ENCODE measurements around the gene CIC. TPM values are rescaled to one million over a fixed set of nuclear protein-coding genes. Genes with fewer than 3 reads are reported as not detected.

CIC gene
- total RNA-seq, 1 experiment from 2014 or later = 54.0 TPM

- Mint-ChIP-seq H3K27ac (peak overlapping the region in 2 of 3 experiments; percentile 57 to 91; a peak in 2 of 7 replicates), H3K36me3 (ENCODE audit: insufficient read depth in 1 of 3, low read depth in 3 of 3) (peaks cover 13 to 71% (median 56%) of the 10 kb centered on the region in 3 experiments; a peak in 6 of 7 replicates)
Measured at GRCh38 chr19:42292963-42293362, 23.9 kb downstream of the CIC start.

More at GRCh38 chr19:42292963-42293362, 23.9 kb downstream of the CIC start:
- H3K4ac ChIP-seq (ENCODE audit: low read depth, low read length) = no peak overlapping the region
- no peak overlapping the region for H3K23ac ChIP-seq (ENCODE audit: insufficient read length, low read depth, low read length)
- no peak overlapping the region for H3K9ac ChIP-seq (ENCODE audit: extremely low read depth, insufficient read length, low read length)
- no peaks in the 10 kb centered on the region for H3K79me2 ChIP-seq (ENCODE audit: insufficient read depth, low read length)
- TF ChIP-seq, protein P1, sequence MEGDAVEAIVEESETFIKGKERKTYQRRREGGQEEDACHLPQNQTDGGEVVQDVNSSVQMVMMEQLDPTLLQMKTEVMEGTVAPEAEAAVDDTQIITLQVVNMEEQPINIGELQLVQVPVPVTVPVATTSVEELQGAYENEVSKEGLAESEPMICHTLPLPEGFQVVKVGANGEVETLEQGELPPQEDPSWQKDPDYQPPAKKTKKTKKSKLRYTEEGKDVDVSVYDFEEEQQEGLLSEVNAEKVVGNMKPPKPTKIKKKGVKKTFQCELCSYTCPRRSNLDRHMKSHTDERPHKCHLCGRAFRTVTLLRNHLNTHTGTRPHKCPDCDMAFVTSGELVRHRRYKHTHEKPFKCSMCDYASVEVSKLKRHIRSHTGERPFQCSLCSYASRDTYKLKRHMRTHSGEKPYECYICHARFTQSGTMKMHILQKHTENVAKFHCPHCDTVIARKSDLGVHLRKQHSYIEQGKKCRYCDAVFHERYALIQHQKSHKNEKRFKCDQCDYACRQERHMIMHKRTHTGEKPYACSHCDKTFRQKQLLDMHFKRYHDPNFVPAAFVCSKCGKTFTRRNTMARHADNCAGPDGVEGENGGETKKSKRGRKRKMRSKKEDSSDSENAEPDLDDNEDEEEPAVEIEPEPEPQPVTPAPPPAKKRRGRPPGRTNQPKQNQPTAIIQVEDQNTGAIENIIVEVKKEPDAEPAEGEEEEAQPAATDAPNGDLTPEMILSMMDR (conservative IDR thresholded peaks at IDR 0.05) = no peak
- WGBS (ENCODE audit: extremely low coverage, insufficient read length, low lambda C conversion rate) = no CpG with 5 or more reads among the region's 14 CpGs
- no peak overlapping the region for H2BK15ac ChIP-seq (ENCODE audit: low read depth, low read length)
- Mint-ChIP-seq H3K4me3 (no peak overlapping the region), H3K9me3 (no peaks in the 10 kb centered on the region), H3K4me1 (peaks cover 3 to 39% of the 10 kb centered on the region in 2 experiments), H3K27me3 (ENCODE audit: low read depth) (no peaks in the 10 kb centered on the region)
- H3K79me1 ChIP-seq (ENCODE audit: insufficient read depth, low read depth, low read length, poor library complexity, severe bottlenecking) = no peaks in the 10 kb centered on the region
- H2BK5ac ChIP-seq (ENCODE audit: insufficient read length, low read length) = no peak overlapping the region
- H4K20me1 ChIP-seq (ENCODE audit: control insufficient read depth, insufficient read depth, insufficient read length) = no peaks in the 10 kb centered on the region
- H2BK120ac ChIP-seq (ENCODE audit: low read depth, low read length, poor library complexity, severe bottlenecking) = no peak overlapping the region
- H3K14ac ChIP-seq (ENCODE audit: insufficient read depth, low read length) = no peak overlapping the region
- H4K8ac ChIP-seq (replicated peaks; ENCODE audit: insufficient read length, low read depth, low read length) = no peak overlapping the region
- H3K18ac ChIP-seq (ENCODE audit: insufficient read length, low read depth, low read length) = no peak overlapping the region
- H2AFZ ChIP-seq (ENCODE audit: low read length) = no peak overlapping the region
- H2AK5ac ChIP-seq (ENCODE audit: insufficient read length, low read length) = no peak overlapping the region
- no peaks in the 10 kb centered on the region for H3K4me1 ChIP-seq (ENCODE audit: insufficient read depth, low read length)
- no peak overlapping the region for H3K56ac ChIP-seq (ENCODE audit: insufficient read length, low read depth, low read length)
- H3K9me3 ChIP-seq (ENCODE audit: control insufficient read depth, low read depth, low read length) = no peaks in the 10 kb centered on the region
- H3K23me2 ChIP-seq (ENCODE audit: insufficient read length, low read depth, low read length, poor library complexity, severe bottlenecking) = peaks cover 3% of the 10 kb centered on the region
- no peak overlapping the region for H3K4me2 ChIP-seq (ENCODE audit: insufficient read depth, insufficient read length, low read length)
- H2BK12ac ChIP-seq (ENCODE audit: insufficient read length, low read depth, low read length) = no peak overlapping the region
- no peak overlapping the region for H3K27ac ChIP-seq (ENCODE audit: insufficient read length, low read depth, low read length)
- H3T11ph ChIP-seq (ENCODE audit: low read length) = no peak overlapping the region
- H3K27me3 ChIP-seq (ENCODE audit: insufficient read depth, low read length) = no peaks in the 10 kb centered on the region
- DNase-seq = no peak
- no peak overlapping the region for H4K5ac ChIP-seq (ENCODE audit: insufficient read length, low read depth, low read length)
- H2BK20ac ChIP-seq (ENCODE audit: low read depth, low read length, poor library complexity, severe bottlenecking) = no peak overlapping the region
- H4K91ac ChIP-seq (ENCODE audit: insufficient read length, low read depth, low read length) = no peak overlapping the region
